Thyroid gland (tissue), 4 donors: ENCODE measurements around the gene DNM2.

ENCODE experiments used
- CTCF ChIP-seq, 6 experiments: fragments of 200-600 bp in 3 of 6; fragments of 450-650 bp in 3 of 6; sonication (generic) in 3 of 6; IDR thresholded peaks; one replicate each; pipeline ENCODE4 v1.5.1; 2016 to 2019; ENCODE audit warnings: antibody characterized with exemption in 6 of 6, mild to moderate bottlenecking in 2 of 6, inconsistent platforms in 1 of 6, moderate library complexity in 1 of 6
- POLR2A ChIP-seq, 2 donors: fragments of 450-650 bp; IDR thresholded peaks; one replicate each; pipeline ENCODE4 v1.6.1; 2017; ENCODE audit warnings: antibody characterized with exemption in 2 of 2, mild to moderate bottlenecking in 2 of 2, moderate library complexity in 1 of 2

- TF ChIP-seq CTCF (IDR thresholded peaks at IDR 0.05) (no peak), POLR2A (IDR thresholded peaks at IDR 0.05) (no peak)
Observed at GRCh38 chr19:10850631-10851030, 132.8 kb downstream of the DNM2 start.
